Limb (tissue), 2 donors: ENCODE measurements around the gene FAM217B.
"Not testable (repeated sequence)": the region's sequence is repeated elsewhere in the genome, so short reads cannot be mapped to it uniquely, and the experiment has no call there.

ENCODE experiments used
- DNase-seq, 2 donors: peaks; one replicate each; pipeline ENCODE4 v3.0.0-alpha.2; 2016; ENCODE audit errors: extremely low spot score in 2 of 2

The FAM217B gene

DNA sequence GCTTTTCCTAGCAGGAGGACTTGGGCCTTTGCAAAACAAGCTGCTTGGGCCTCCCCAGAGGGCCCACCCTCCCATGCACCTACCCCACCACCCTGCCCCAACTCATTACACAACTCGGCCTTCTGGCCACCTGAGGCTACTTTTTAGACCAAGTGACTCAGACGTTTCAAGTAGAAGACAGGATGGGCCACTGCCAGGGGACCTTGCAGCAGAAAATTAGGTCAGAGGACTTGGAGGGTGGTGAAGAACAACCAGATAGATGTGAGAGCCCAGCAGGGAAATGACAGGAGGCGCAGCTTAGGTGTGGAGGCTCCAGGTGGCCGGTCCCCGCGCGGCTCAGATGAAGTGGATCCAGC, 1.5 kb upstream of the FAM217B start:
- no peak for DNase-seq

DNA sequence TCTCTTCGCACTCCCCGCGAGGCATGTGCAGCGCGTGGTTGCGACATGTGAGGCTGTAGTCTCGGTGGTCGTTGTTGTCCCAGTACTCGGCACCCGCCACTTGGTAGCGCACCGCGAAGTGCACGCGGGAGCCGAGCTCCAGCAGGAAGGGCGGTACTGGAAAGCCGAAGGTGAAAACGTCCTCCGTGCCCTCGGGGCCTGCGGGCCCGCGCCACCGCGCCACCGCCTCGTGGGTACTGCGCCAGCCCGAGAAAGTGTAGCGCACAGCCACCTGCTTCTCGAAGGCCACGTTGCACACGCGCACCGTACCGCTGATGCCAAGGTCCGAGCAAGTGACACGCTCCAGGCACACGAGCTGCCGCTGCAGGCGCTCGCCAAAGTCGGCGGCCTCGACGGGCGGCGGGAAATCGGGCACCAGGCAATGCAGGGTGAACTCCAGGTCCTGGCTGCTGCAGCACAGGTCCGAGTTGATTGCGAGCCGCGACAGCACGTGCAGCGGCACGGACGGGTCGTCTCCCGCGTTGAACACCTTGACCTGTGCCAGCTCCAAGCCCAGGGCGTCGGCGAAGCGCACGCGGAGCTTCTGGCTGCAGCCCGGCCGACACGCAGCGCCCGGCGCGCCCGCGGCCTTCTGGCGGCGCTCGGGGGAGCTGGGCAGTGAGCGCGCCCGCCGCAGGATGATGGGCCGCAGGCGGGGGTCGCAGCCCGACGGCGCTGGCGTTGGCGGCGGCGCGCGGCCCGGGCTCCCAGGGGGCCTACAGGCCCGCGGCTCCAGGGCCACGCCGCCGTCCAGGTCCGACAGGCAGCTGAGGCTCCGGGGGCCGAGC, 924 bp upstream of the FAM217B start:
- peak in 1 of 2 donors; percentile 38 for DNase-seq

DNA sequence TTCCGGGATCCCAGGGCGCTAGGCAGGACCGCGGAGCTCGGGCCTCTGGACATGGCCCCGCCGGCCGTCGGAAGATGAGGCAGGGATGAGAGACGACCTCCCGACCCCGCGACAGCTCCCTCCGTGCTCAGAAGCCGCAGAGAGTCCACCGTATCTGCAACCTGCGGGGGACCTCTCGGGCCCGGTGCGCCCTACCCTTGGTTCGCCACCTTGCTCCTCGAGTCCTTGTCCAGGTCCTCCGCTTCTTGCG, 385 bp upstream of the FAM217B start:
- no peak for DNase-seq

DNA sequence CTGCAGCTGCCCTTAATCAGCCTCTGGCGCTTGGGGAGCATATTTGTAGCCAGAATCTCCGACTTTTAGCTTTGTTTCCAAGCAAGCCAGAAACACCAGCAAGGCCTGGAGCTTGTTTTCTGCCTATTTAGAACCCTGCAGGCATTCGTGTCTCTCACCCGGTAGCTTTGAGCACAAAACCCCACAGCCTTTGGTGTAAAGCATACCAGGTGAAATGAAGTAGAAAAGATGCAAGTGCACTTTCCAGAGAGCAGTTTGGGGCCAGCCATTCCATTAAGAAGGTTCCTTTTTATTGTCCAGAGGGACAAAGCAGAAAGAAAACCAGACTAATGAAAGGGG, 736 bp downstream of the FAM217B start:
- no peak for DNase-seq

DNA sequence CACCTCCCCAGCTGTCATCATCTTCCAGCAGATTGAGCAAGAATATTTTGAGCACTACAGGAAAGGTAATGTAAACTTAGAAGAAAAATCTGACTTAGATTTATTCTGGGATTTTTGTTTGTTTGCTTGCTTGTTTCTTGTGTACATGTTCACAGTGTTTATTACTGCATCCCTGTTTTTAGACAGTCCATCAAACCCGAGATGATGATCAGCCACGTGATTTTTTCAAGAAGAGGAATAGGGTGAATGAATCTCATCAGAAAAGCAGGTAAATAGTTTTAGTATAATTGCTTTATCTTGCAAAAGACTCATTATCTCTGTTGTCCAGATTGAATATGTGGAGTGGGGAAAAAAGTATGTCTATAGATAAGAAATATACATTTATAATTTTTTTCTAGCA, 2.1 kb downstream of the FAM217B start:
- DNase-seq: no peak

DNA sequence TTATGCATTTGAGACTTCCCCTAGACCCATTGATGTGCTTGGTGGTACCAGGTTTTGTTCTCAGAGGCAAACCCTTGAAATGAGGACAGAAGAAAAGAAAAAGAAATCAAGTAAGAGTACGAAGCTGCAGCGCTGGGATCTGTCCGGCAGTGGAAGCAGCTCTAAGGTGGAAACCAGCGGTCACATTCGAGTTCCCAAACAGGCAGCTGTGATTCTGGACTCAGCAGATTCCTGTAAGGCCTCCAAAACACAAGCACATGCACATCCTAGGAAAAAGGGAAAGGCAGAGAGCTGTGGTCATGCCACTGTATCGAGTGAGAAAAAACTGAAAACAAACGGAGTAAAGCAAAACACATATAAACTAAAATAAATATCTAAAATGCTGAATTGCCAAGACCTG, 4.5 kb downstream of the FAM217B start:
- DNase-seq: no peak

- DNase-seq: no peak
These were observed 5.0 kb downstream of the FAM217B start for GRCh38 chr20:59945175-59945574.

DNA sequence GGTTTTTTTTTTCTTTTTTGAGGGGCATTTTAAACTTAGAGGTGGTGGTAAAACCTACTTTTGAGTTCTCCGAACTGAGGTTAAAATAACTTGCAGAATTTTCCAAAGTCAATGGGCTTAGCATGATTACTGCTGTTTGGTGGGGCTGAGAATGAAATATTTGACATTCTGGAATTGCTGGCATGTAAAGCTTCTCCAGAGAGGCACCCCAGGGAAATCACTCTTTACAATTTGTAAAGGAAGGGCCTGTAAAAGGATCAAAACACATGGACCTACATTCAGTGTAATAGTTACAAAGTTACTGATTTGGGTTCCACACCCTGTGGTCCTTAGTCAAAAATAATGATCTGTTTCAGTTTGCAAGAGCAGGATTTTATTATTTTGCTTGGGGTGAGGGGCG, 5.5 kb downstream of the FAM217B start:
- no peak for DNase-seq

DNA sequence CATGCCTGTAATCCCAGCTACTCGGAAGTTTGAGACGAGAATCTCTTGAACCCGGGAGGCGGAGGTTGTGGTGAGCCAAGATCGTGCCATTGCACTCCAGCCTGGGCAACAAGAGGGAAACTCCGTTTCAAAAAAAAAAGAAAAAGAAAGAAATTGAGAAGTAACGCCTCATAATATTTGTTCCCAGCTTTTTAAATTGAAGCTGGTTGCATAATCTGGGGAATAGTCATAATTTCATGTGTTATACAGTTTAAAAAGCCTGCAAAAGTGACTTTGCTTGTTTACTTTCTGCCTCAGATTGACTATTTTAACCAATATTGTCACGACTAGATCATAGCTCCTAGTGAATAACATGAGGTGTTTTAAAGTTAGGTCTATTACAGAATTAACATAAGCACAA, 7.2 kb downstream of the FAM217B start:
- no peak for DNase-seq

- no peak for DNase-seq
These were observed 8.0 kb downstream of the FAM217B start for GRCh38 chr20:59948212-59948611.

GRCh38 chr20:59948828-59949720, 8.9 kb downstream of the FAM217B start:
- DNase-seq: peak in 1 of 2 donors; percentile 72

- no peak for DNase-seq
These were observed 9.7 kb downstream of the FAM217B start for GRCh38 chr20:59949911-59950310.

DNA sequence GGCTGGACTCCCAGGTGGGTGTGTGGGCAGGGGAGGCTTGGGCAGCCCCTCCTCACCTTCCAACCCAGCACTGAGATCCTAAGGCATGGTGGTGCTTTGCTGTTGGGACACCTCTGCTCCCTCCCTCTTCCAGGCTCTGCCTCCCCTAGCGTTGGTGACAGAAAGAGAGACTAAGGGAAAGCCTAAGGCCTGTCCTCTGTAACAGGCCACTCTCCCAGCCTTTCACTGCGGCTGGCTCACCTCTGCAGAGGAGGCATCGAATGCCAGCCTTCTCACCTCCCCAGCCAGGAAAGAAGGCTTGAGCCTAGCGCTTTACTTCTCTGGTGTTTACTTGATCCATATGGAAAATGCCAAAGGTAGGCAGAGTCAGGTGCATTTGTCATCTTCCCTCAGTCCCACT, 14.5 kb downstream of the FAM217B start:
- no peak for DNase-seq

DNA sequence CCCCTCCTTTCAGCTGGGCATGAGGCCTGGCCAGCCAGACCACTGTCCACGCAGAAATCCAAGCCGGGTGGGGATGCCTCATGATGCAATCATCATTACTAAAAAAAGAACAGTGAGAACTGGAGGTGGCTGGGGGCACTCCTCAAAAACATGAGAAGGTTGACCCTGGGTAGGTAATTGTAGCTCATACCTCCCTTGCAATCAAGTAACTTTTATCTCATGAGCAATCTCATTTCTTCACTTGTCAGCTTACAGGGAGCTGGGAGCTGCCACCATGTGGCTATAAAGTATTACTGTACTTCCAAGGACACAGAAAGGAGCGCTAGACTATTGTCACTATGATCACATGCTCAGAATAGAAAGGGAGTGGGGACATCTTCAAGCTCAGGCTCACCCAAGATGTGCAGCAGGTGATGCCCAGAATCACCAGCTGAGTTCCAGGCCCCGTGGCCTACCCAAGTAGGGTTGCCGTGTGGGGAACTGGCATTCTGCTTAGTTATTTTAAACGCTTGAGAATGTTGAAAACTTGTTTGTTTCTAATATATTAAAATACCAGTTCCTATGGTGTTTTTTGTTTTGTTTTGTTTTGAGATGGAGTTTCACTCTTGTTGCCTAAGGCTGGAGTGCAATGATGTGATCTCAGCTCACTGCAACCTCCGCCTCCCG, 15.1 kb downstream of the FAM217B start:
- DNase-seq: no peak

DNA sequence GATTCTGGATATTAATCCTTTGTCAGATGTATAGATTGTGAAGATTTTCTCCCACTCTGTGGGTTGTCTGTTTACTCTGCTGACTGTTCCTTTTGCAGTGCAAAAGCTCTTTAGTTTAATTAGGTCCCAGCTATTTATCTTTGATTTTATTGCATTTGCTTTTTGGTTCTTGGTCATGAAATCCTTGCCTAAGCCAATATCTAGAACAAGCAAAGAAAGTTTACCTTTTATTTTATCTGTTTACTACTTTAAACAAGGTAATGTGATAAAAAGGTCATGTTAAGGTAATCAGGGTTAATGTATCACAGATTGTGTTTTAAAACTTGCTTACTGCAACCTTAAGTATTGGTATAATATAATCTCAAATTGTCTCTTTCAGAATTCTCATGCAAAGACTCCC, 17.4 kb downstream of the FAM217B start:
- DNase-seq: not testable (repeated sequence)

GRCh38 chr20:59958123-59958522, 17.9 kb downstream of the FAM217B start, which contains the start of gene CDH26:
Gene CDH26, plus strand, starts transcription at chr20:59958423. Its CDS starts 304 bp downstream, at chr20:59958727.
- no peak for DNase-seq

- DNase-seq: no peak
These were observed 18.4 kb downstream of the FAM217B start for GRCh38 chr20:59958626-59959025.

DNA sequence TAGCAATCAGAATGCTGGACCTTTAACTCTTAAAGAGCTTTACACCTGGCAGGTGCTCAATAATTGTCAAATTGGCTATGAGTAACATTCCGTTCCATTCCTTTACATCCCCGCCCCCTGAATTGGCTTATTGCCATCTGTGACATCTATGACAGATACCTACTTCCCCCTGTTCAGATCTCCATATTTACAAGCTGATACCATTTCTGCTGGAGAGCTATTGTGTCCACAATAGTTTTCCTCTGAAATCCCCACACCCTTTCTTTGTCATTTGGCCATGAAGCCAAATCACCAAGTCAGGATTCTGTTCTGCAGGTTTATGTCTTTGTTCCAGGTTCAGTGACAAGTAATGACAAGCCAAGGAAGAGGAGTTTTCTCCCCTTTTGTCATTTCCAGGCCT, 21.2 kb downstream of the FAM217B start:
- no peak for DNase-seq

- no peak for DNase-seq
These were observed 22.0 kb downstream of the FAM217B start for GRCh38 chr20:59962155-59962554.

GRCh38 chr20:59966428-59966827, 26.2 kb downstream of the FAM217B start:
- DNase-seq: no peak

DNA sequence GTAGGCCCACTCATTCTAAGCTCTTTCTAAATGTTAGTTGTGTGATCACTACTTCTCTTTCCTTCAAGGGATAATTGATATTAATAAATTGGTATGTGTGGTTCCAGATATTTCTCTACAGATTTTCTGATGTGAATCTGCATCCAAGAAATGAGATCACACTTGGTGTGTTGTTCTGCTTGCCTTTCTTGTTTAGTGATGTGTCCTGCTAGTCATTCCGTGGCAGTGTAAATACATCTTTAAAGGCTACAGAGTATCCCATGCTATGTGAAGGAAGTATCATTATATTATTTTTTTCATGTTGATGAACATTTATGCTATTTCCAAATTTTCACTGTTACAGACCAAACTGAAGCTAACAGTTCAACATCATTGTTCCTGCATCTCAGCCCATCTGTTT, 31.2 kb downstream of the FAM217B start:
- no peak for DNase-seq

DNA sequence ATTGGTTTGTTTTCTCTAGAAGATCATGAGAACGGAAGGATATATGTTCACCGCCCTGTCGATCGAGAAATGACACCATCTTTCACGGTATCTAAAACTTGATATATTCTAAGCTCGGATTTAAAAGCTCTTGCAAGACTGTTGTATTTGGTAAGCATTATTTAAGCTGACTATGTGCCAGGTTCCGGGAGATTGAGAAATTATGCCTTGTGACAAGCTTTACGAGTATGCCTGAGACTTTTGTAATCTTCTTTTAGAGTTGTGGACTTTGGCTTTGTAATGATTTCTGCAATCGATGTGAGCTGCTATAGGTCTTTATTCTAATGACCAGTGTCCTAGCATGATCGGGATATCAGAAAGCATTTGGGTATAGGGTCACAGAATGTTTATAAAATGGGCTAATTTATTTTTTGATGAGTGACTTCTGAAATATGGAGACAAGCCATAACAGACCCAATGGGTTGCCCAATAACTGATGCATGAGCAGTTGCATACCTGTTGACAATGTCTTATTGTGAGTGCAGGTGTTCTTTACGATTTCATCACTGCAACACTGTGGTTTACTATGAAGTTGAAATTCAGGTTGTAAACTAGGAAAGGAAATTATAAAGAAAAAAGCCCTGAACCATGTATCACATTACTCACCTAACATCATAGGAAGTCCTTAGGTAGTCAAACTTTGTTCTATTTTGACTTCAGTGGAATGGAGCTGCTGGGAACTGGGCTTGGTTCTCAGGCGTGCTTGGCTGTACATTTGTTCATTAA, 32.0 kb downstream of the FAM217B start:
- no peak for DNase-seq
